Uterus (tissue), 4 donors: ENCODE measurements around the gene PML. TPM values are rescaled to one million over a fixed set of nuclear protein-coding genes. Genes with fewer than 3 reads are reported as not detected.
A peak's percentile ranks its signal among the peaks of the same experiment; 100 is the strongest.

Experiments used
- DNase-seq, 2 donors: peaks; one replicate each; pipeline ENCODE4 v3.0.0-alpha.2; 2019 to 2020
- H3K27ac ChIP-seq, 2 donors: fragments of 200-600 bp; sonication (generic); 1 replicate in 1 of 2; 2 replicates in 1 of 2; pipeline ENCODE4 v1.5.1; 2016 to 2018
- H3K27me3 ChIP-seq, 2 donors: fragments of 200-600 bp; sonication (generic); one replicate each; pipeline ENCODE4 v1.5.1; 2018 to 2019; ENCODE audit warnings: control low read depth in 1 of 2
- H3K36me3 ChIP-seq, 2 donors: fragments of 200-600 bp; sonication (generic); one replicate each; pipeline ENCODE4 v1.5.1; 2019; ENCODE audit warnings: control low read depth in 1 of 2
- H3K4me1 ChIP-seq, 2 donors: fragments of 200-600 bp; sonication (generic); one replicate each; pipeline ENCODE4 v1.5.1; 2018 to 2019; ENCODE audit warnings: control low read depth in 1 of 2
- H3K4me3 ChIP-seq, 2 donors: fragments of 200-600 bp; sonication (generic); 1 replicate in 1 of 2; 2 replicates in 1 of 2; pipeline ENCODE4 v1.5.1; 2018 to 2019; ENCODE audit warnings: mild to moderate bottlenecking in 1 of 2
- H3K9me3 ChIP-seq, 2 donors: fragments of 200-600 bp; sonication (generic); one replicate each; pipeline ENCODE4 v1.5.1; 2019; ENCODE audit warnings: control low read depth in 1 of 2
- CTCF ChIP-seq, 4 experiments: fragments of 200-600 bp in 2 of 4; fragments of 450-650 bp in 2 of 4; sonication (generic) in 2 of 4; IDR thresholded peaks; one replicate each; pipeline ENCODE4 v1.5.1; 2016 to 2019; ENCODE audit warnings: antibody characterized with exemption in 4 of 4, mild to moderate bottlenecking in 2 of 4, moderate library complexity in 1 of 4
- POLR2A ChIP-seq, 2 donors: fragments of 450-650 bp; IDR thresholded peaks; one replicate each; pipeline ENCODE4 v1.6.1; 2016; ENCODE audit warnings: antibody characterized with exemption in 2 of 2, mild to moderate bottlenecking in 1 of 2, moderate library complexity in 1 of 2
- intact Hi-C: fragments of 100-400 bp; cut with DNase I; formaldehyde crosslinking; loops from one replicate; pipeline ENCODE4 v1.15.1; 2023; ENCODE audit warnings: low total_unique reads
- total RNA-seq, 4 donors: library from RNA; depleted of rRNA in 3 of 4; stranded (reverse); fragments of >200 nt in 3 of 4; gene quantifications; one replicate each; pipeline versions ENCODE4 v1.1.0 to v1.2.4, GENCODE V29; 2014 to 2023
- donor health status: DM: yes; HTN: yes; CAD: no.

The PML gene
- total RNA-seq, 4 donors from 2014 or later = 39.0 to 118 (median 78.3) TPM

- no peak overlapping the region for H3K27ac ChIP-seq
- no peaks in the 10 kb centered on the region for H3K9me3 ChIP-seq
- H3K4me1 ChIP-seq = peaks cover 0 to 7% of the 10 kb centered on the region in 2 donors
- H3K4me3 ChIP-seq = no peak overlapping the region
- no peak for DNase-seq
- no peaks in the 10 kb centered on the region for H3K36me3 ChIP-seq
- no peaks in the 10 kb centered on the region for H3K27me3 ChIP-seq
- TF ChIP-seq POLR2A (IDR thresholded peaks at IDR 0.05) (no peak), CTCF (IDR thresholded peaks at IDR 0.05) (no peak)
- intact Hi-C loops = loop anchor here (10.0 kb wide), 1 partner anchor 57 kb away; no protein-coding TSS in a partner anchor
These were observed 37.5 kb downstream of the PML start for GRCh38 chr15:74032046-74032445.

GRCh38 chr15:74032606-74033561 lies 38.4 kb downstream of the PML start:
- TF ChIP-seq CTCF (IDR thresholded peaks at IDR 0.05) = no peak
- no peak for TF ChIP-seq POLR2A (IDR thresholded peaks at IDR 0.05)
- Histone ChIP-seq H3K4me1 (peaks cover 0 to 3% of the 10 kb centered on the region in 2 donors), H3K36me3 (no peaks in the 10 kb centered on the region), H3K27me3 (no peaks in the 10 kb centered on the region), H3K27ac (peak overlapping the region in 1 of 2 donors; percentile 0), H3K9me3 (no peaks in the 10 kb centered on the region), H3K4me3 (no peak overlapping the region)
- peak in 1 of 2 donors; percentile 11 for DNase-seq
- intact Hi-C loops = loop anchor here (10.0 kb wide), 1 partner anchor 58 kb away; no protein-coding TSS in a partner anchor

- intact Hi-C loops = loop anchor here (10.0 kb wide), 1 partner anchor 59 kb away; no protein-coding TSS in a partner anchor
- H3K4me1 ChIP-seq = peaks cover 0 to 7% of the 10 kb centered on the region in 2 donors
- H3K36me3 ChIP-seq = no peaks in the 10 kb centered on the region
- no peaks in the 10 kb centered on the region for H3K27me3 ChIP-seq
- no peak for TF ChIP-seq CTCF (IDR thresholded peaks at IDR 0.05)
- TF ChIP-seq POLR2A (IDR thresholded peaks at IDR 0.05) = no peak
- no peaks in the 10 kb centered on the region for H3K9me3 ChIP-seq
- no peak overlapping the region for H3K4me3 ChIP-seq
- DNase-seq = no peak
- no peak overlapping the region for H3K27ac ChIP-seq
These were observed 39.8 kb downstream of the PML start for GRCh38 chr15:74034206-74034755.

- no peak for TF ChIP-seq POLR2A (IDR thresholded peaks at IDR 0.05)
- TF ChIP-seq CTCF (IDR thresholded peaks at IDR 0.05) = no peak
- DNase-seq = no peak
- intact Hi-C loops = loop anchor here (10.0 kb wide), 1 partner anchor 61 kb away; no protein-coding TSS in a partner anchor
These were observed 40.9 kb downstream of the PML start for GRCh38 chr15:74035121-74036017.

More at GRCh38 chr15:74035121-74036017, 40.9 kb downstream of the PML start:
- H3K4me3 ChIP-seq = no peak overlapping the region
- H3K36me3 ChIP-seq = no peaks in the 10 kb centered on the region
- H3K27me3 ChIP-seq = no peaks in the 10 kb centered on the region
- H3K27ac ChIP-seq = no peak overlapping the region
- peaks cover 0 to 9% of the 10 kb centered on the region in 2 donors for H3K4me1 ChIP-seq
- H3K9me3 ChIP-seq = no peaks in the 10 kb centered on the region
